GM03348 (cell line): ENCODE results near the gene SPACA4.

Experiments
- DNase-seq: peaks from one replicate; pipeline ENCODE4 v3.0.0; 2012; ENCODE audit warnings: low spot score

SPACA4 gene

DNA sequence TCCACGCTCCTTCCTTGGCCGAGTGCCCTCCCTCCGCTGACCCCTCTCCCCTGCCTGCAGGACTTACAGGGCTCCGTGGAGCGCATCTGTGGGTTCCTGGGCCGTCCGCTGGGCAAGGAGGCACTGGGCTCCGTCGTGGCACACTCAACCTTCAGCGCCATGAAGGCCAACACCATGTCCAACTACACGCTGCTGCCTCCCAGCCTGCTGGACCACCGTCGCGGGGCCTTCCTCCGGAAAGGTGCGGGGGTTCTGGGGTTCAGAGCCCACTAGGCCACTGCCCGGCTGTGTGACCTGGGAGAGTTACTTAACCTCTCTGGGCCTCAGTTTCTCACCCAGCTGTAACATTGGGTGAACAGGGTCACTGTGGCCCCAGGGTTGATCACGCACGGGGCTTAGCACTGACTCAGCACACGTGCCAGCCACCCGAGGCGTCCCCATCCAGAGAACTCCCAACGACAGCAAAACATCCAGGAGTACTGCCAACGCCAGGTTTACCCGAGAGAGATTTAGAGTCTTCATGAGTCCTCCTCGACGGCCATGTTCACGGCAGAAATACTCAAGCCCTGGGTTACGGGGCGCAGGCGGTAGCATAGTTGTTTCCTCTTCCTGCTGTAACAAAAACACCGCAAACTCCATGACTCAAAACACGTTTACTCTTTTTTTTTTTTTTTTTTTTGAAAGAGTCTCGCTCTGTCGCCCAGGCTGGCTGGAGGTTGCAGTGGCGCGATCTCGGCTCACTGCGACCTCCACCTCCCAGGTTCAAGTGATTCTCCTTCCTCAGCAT is 9.7 kb upstream of the SPACA4 start:
- DNase-seq, result no peak

DNA sequence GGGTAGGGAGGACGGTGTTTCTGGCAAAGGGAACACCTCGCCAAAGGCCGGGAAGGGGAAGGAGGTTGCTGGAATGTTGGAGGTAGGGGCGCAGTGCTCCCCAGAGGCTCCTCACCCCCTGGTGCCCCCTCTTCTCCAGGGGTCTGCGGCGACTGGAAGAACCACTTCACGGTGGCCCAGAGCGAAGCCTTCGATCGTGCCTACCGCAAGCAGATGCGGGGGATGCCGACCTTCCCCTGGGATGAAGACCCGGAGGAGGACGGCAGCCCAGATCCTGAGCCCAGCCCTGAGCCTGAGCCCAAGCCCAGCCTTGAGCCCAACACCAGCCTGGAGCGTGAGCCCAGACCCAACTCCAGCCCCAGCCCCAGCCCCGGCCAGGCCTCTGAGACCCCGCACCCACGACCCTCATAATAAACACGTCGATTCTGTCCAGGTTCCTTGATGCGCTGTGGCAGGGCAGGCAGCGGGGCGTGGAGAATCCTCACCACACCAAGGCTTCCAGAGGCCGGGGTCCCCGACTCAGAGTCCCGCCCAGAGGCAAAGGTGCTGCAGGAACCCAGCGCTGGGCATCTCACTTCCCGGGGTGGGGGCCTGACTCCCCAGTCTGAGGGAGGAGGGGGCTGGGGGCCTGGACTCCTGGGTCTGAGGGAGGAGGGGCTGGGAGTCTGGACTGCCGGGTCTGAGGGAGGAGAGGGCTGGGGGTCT is 7.4 kb upstream of the SPACA4 start:
- DNase-seq, result no peak

DNA sequence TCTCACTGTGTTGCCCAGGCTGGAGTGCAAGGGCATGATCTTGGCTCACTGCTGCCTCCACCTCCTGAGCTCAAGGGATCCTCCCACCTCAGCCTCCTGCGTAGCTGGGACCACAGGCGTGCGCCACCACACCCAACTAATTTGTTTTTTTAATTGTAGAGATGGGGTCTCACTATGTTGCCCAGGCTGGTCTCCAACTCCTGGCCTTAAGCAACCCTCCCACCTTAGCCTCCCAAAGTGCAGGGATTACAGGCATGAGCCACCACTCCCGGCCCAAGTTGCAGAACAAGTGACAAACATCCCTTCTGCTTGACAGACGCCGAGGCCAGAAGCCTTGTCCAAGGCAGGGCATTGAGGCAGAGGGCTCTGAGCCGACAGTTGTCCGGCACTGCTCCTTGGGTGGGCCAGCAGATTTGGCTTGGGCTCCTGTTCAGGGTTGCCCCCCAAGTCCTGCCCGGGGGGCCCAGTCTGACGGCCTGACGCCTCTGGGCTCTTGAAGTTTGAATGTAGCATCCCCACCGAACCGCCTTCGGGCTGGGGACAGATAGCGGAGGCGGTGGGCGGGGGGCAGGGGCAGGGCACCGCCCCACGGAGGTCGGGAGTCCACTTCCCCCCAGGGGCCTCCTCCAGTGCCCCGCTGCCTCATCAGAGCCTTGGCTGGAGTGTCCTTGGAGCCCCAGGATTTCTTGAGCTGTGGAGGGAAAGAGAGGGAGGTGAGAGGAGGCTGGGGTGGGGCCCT is 5.7 kb upstream of the SPACA4 start:
- DNase-seq, result no peak

DNA sequence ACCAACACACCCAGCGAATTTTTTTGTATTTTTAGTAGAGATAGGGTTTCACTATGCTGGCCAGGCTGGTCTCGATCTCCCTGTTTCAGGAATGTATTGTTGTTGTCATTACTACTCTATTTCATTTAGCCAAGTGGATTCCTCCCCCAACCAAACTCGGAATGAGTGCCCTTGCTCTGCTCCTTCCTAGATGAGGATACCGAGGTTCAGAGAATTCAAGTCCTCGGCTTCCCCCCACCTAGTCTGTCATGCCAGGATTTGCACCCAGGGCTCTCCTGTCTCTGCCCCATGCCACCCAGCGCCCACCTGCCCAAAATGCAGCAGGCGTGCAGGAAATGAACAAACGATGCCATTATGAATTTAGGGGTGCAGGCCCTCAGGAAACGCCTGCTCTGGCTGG is 3.5 kb upstream of the SPACA4 start:
- DNase-seq, result no peak

DNA sequence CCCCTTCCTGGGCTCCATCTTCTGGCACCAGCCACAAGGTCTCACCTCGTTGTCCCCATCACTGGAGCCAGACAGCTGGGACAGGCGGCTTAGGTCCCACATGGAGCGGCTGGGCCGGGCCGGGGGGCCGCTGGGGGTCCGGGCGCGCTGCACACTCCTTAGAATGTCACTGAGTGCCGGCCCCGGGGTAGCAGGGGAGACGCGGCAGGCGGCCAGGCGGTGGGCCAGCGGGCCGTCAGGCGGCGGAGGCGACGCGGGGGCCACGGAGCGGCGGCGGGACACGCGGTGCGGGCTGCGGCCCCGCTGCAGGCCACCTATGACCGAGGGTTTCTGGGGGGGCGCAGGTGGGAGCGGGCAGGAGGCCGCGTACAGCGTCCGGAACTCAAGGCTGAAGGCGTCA is 3.1 kb upstream of the SPACA4 start:
- DNase-seq, result no peak

DNA sequence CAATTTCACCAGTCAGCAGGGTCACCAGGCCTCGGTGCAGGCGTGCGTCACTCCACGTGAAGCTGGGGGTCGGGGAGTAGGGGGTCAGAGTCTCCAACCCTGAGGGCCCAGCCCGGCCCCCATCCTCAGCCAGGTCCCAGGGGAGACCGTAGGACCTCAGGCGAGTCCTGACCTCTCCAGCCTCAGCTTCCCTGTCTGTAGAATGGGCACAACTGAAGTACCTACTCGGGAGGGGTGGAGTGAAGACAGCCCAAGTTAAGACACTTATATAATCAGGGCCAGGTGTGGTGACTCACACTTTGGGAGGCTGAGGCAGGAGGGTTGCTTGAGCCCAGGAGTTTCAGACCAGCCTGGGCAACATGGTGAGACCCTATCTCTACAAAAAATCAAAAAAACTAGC is 2.7 kb upstream of the SPACA4 start:
- no peak for DNase-seq

DNA sequence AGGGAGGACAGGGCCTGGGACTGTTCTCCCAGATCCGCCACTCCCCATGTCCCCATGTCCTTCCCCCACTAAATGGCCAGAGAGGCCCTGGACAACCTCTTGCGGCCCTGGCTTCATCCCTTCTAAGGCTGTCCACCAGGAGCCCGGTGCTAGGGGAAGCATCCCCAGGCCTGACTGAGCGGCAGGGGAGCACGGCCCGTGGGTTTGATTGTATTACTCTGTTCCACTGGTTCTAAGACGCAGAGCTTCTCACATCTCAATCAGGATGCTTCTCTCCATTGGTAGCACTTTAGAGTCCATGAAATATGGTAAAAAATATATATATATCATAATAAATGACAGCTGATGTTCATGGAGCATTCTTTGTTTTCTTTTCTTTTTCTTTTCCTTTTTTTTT is 815 bp downstream of the SPACA4 start:
- no peak for DNase-seq

DNA sequence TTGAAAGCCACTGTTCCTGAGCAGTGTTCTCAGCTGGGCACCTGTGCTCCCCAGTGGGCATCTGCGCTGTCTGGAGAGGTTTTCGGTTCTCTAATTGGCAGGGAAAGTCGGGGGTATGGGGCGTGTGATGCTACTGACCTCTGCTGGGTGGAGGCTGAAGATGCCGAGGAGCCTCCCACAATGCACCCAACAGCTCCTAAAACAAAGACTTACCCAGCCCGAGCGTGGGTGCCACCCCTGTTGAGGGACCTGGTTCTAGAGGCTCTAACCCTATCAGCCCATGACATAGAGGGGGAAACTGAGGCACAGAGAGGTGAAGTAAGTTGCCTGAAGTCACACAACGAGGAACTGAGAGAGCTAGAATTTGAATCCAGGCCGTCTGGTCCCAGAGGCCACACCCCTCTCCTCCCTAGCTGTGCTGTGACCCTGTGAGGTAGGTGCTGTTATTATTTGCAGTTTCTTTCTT is 2.3 kb downstream of the SPACA4 start:
- DNase-seq, result peak; percentile 74

DNA sequence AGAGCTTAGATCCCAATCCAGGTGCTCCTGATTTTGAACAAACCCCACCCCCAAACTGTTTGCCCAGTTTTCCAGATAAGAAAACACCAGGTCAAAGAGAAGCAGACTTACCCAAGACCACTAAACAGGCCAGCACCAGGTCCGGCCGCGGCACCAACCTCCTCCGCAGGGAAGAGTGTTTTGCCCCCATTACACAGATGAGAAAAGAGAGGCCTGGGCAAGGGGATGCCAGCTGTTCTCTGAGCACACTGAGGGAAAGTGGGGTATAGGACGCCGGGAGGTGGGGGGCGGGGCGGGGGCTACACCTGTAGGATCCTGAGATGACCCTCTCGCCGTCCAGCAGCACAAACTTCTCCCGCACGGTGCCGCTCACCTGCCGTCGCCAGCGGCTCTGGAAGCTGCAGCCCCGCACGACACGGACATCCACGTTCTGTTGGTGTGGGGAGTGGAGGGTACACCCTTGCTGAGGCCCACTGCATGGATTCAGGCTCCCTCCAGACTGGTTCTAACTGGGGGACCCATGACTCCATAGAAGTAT is 3.1 kb downstream of the SPACA4 start:
- DNase-seq, result no peak

DNA sequence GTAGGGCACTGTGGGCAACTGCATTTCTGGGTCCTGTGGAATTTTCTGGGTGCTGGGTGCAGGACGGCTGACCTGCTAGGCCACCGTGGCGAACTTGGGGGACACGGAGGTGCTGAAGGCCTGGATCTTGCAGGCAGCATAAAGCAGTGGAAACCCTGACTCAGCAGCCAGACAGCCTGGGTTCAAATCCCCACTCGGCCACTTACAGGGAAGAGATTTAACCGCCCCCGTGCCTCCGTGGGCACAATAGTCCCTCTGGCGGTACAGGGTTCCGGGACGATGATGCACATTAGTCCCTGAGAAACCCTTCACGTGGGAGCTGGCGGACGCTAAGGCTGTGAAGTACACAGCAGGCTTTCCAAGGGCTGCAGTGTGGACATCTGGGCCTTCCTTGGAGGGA is 5.3 kb downstream of the SPACA4 start:
- DNase-seq, result no peak

DNA sequence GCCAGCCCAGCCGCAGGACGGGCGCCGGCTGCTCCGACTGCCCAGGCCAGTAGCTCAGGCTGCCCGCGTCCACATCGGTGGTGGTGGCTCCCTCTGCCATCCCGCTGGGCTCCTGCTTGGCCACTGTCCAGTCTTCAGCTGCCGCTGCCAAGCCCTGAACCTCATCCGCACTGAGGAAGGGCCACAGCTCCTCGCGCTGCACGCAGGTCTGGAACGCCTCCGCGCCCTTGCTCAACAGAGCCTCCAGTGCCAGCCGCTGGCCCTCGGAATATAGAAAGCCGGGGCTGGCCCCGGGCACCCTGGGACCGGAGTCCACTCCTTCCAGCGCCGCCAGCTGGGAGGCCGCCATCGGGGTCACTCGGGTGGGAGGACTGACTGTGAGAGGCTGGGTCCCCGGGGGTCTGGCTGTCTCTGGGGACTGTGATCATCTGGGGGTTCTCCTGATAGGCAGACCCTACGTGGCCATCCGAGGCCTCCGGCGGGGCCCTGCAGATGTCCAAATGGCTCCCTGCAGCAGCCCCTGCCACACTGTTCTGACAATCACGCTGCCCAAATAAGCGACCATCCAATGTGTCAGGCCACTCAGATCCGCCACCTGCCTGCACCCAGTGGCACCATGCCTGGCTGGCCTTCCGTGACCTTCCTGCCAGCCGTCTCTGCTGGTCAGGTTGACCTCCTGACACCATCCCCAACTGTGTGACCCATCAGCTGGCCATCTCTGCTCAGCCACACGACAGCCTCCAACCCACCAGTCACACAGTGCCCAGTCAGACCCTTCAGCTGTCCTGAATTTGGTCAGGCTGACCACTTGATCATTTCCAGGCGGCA is 6.7 kb downstream of the SPACA4 start:
- DNase-seq, result no peak

DNA sequence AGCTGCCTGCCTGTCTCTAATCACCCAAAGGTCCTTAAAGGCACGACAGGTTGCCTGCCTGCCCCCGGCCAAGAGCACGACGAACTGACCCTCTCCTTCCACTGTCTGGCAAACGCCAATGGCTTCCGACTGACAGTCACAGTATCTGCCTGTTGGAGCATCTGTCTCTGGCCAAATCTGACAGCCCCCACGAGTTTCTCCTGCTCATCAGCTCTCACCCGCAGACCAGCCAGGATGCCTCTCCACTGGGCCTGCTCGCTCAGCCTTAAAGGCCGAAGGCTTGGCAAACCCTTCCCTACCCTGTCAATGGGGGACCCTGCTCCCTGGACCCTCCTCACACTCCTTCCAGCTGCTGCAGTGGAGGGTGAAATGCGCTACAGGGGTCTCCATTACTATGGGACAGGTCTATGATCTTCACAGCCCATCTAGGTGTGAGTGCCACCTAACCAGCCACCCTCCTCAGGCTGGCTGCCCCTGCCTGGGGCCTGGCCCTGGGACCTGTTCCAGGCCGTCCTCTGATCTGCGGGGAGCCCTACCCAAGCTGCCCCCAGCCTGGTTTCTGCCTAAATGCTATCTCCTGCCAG is 7.4 kb downstream of the SPACA4 start:
- DNase-seq, result no peak

DNA sequence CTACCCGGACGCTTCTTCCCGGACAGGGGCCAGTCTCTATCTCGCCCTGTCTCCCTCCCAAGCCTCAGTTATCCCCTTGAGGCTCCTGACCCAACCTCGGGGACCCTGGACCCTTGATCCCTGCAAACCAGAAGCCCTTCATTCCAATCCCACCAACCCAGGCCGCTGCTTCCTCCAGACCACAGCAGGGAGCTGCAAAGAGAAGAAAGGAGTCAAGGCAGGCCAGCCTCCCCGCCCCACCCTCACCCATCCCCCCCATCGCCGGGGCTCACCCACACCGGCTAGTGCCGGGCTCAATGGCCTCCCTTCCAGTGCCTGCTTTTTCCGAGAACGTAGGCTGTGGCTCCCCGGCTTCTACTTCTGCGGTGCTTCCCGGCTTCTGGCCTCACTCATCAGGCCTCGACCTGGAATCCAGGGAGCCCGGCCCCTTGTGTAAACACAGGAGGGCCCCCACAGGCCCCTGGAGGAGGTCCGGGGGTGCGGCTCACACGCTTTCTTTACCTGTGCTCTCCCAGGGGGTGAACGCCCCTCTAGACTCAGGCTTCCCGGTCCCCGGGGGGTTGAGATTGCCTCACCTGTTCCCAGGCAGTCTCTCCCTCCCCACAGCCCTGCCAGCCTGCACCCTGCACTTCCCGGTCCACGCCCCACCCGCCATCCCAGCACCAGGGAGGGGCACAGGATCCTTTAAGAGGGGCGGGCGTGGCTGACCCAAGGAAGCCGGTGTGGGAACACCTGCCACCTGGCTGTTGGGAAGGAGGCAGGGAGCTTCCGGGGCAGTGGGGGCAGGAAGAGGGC is 8.1 kb downstream of the SPACA4 start, which contains the start of gene FAM83E:
Gene FAM83E (minus strand): TSS at position 641 of the 795 bp plus-strand sequence. CDS start 1,704 bp downstream, outside the sequence.
- DNase-seq, result no peak

DNA sequence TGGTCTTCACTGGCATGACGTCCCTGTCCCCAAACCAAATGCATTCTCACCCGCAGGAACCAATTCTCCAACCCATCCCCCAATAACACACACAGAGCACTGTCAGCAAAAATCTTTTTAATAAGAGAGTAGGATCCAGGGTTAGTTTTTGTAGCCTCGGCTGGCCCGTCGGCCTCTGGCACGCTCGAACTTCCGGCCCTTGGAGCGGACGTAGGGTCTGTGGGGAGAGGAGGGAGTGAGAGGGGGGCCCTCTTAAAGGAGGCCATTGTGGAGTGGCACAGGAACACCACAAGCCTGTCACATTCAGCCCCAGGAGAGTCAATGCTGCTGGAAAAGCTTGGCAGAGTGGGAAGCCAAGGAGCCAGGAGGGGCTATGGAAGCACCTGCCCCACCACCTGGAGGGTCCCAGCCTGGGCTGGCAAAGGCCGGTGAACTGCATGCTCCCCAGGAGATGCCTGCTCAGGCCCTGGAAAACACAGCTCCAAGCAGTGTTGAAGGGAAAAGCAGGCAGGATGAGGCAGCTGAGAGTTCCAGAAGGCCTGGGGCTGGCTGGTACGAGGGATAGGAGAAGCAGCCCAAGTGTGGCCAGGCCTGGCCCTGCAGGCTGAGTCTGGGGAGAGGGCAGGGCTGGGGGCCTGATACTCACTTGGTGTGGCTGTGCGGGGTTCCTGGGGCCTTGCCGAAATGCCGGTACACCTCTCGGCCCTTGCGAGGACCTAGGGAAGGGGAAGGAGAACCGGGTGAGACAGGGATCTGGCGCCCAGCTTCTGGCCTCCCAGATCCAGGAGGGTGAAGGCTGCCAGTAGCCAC is 8.9 kb downstream of the SPACA4 start:
- no peak for DNase-seq

DNA sequence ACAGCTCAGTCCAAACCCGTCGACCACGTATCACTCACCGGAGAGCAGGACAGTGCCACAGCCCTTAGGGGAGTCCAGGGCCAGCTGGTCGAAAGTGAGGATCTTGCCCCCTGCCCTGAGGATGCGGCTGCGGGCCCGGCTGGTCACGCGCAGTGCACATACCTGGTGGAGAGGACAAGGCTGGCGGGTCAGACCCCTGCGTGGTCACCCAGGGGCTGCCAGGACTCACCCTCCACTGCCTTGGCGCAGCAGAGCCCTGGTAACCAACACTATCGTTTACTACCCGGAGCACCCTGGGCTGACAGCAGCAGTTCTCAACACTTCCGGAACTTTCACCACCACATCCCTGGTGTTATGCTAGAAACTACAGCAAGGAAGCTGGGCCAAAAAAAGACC is 9.5 kb downstream of the SPACA4 start:
- no peak for DNase-seq

DNA sequence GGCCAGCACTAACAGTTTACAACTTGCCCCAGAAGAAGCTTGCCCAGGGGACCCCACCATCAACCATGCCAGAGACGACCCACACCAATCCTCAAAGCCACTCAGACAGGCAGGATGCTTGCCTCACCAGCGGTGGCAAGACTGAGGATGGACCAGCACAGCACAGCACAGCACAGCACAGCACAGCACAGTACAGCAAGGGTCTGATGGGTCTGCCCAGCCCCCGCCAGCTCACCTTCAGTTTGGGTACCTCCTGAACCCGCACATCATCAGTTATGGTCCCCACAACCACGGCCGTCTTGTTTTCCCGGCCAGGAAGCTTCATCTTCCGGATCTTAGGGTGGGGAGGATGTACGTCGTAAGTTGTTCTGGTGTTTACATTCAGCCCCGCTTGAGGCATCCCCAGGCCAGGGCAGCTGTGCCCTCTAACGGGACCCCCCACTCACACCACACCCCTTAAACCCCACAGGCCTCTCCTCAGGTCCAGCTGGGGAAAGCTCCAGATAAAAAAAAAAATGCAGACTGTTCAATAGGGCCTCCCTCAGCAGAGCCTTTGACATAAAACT is 10.0 kb downstream of the SPACA4 start:
- no peak for DNase-seq

DNA sequence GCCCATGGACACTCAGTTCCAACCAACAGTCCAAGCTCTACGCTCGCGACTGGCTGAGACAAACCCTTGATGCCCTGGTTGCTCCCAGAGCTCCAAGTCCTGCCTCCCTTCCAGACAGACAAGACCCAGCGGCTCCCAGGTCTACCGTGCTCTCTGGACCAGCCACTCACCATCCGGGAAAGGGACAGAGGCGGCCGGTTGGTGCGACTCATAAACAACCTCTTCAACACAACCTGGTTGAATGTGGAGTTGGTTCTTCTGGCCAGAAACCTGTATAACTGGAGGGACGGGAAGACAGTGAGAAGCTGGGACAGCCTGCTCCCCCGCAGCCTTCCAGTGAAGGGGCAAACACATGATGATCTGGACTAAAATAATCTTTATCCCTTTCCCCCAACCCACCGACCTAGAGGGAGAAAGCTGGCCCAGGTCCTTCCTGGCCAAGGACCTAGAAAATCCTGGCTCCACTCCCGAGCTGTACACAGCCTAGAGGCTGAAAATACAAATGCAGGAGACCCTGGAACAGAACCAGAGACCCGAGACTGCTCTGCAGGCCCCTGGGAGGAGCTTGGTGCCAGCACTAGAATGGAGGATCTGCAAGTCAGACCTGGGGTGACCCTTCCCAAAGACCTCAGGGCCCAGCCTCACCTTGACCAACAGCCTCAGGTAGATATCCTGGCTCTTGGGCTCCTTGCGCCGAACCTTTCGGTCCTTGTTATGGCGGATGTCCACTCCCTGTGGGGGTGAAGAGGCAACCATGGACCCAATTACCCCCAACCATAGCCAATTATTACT is 10.8 kb downstream of the SPACA4 start:
- DNase-seq, result peak; percentile 32

DNA sequence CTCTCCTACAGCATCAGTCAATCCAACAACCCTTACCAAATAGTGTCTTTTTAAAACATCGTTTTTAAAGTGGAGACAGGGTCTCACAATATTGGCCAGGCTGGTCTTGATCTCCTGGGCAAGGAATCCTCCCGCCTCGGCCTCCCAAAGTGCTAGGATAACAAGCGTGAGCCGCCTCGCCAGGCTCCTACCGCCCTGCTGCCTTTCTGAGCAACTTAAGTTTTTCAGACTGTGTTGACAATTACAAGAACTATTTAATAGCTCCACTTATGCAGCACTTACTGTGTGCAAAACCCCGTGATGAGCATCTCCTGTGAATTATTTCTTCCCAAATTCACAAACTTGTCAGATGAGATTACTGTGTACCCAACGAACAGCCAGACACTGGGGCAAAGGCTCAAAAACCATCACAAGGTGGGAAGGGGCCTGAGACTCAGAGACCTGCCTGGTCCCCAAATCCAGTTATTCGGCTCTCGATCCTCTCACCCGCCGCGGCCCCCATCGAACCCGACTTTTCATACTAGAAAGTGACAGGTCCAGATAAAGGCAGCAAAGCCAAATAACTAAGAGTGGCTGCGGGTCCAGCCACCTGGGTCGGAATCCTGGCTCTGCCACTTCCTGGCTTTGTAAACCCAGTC is 11.9 kb downstream of the SPACA4 start:
- no peak for DNase-seq
